Activated effector memory CD4-positive, alpha-beta T cell treated with anti-CD3 and anti-CD28 coated beads, Interleukin-2, amount 50 U/mL, for 16 hours (primary cell): ENCODE data around the gene ELOVL2.
"Not testable (repeated sequence)": the region's sequence is repeated elsewhere in the genome, so short reads cannot be mapped to it uniquely, and the experiment has no call there.

ENCODE experiments used
- DNase-seq: peaks from one replicate; pipeline ENCODE4 v3.0.0-alpha.2; 2020

ELOVL2 gene

GRCh38 chr6:11021003-11021402, 23.1 kb downstream of the ELOVL2 start:
- DNase-seq = no peak

- no peak for DNase-seq
Observed at GRCh38 chr6:11018225-11018624, 25.9 kb downstream of the ELOVL2 start.

- no peak for DNase-seq
Observed at GRCh38 chr6:11017090-11017489, 27.0 kb downstream of the ELOVL2 start.

GRCh38 chr6:11016452-11016851, 27.7 kb downstream of the ELOVL2 start:
- no peak for DNase-seq

- no peak for DNase-seq
Observed at GRCh38 chr6:11015102-11015501, 29.0 kb downstream of the ELOVL2 start.

GRCh38 chr6:11013721-11014070, 30.4 kb downstream of the ELOVL2 start:
- no peak for DNase-seq

GRCh38 chr6:11012976-11013720, 31.0 kb downstream of the ELOVL2 start:
- DNase-seq = no peak

- no peak for DNase-seq
Observed at GRCh38 chr6:11012295-11012754, 31.8 kb downstream of the ELOVL2 start.

GRCh38 chr6:11011787-11012234, 32.3 kb downstream of the ELOVL2 start:
- DNase-seq = no peak

GRCh38 chr6:11009353-11009752, 34.8 kb downstream of the ELOVL2 start:
- DNase-seq = no peak

- DNase-seq = no peak
Observed at GRCh38 chr6:11008821-11009220, 35.3 kb downstream of the ELOVL2 start.

- DNase-seq = no peak
Observed at GRCh38 chr6:11007715-11008608, 36.1 kb downstream of the ELOVL2 start.

GRCh38 chr6:11006061-11006460, 38.0 kb downstream of the ELOVL2 start:
- DNase-seq = no peak

GRCh38 chr6:11003297-11003696, 40.8 kb downstream of the ELOVL2 start:
- not testable (repeated sequence) for DNase-seq

GRCh38 chr6:11002176-11002575, 41.9 kb downstream of the ELOVL2 start:
- DNase-seq = no peak

- DNase-seq = no peak
Observed at GRCh38 chr6:10999994-11000393, 44.1 kb downstream of the ELOVL2 start.

GRCh38 chr6:10995114-10995707, 48.9 kb downstream of the ELOVL2 start:
- DNase-seq = no peak

- DNase-seq = no peak
Observed at GRCh38 chr6:10993896-10994295, 50.2 kb downstream of the ELOVL2 start.

- no peak for DNase-seq
Observed at GRCh38 chr6:10991115-10991514, 53.0 kb downstream of the ELOVL2 start.

- no peak for DNase-seq
Observed at GRCh38 chr6:10989587-10989986, 54.5 kb downstream of the ELOVL2 start.

- not testable (repeated sequence) for DNase-seq
Observed at GRCh38 chr6:10984959-10985358, 59.1 kb downstream of the ELOVL2 start.

GRCh38 chr6:10981409-10981808, 62.7 kb downstream of the ELOVL2 start:
- DNase-seq = no peak

GRCh38 chr6:10979603-10980002, 64.5 kb downstream of the ELOVL2 start:
- no peak for DNase-seq
